ENCODE measurements around the gene ZRSR2. TPM values are rescaled to one million over a fixed set of nuclear protein-coding genes. Genes with fewer than 3 reads are reported as not detected.

Gene ZRSR2
- total and polyA plus RNA-seq, 2 experiments from 2014 or later, result 5.2 to 45.1 TPM

GRCh38 chrX:15786915-15787314 is 3.4 kb upstream of the ZRSR2 start:
- peaks cover 4% of the 10 kb centered on the region for H3K27me3 Mint-ChIP-seq (ENCODE audit: insufficient read depth, low read depth, poor library complexity)

More at GRCh38 chrX:15786915-15787314, 3.4 kb upstream of the ZRSR2 start:
- ATAC-seq, result no peak
- Mint-ChIP-seq H3K9me3 (no peaks in the 10 kb centered on the region), H3K4me1 (0 out of 3 replicates have a peak, but pooled peaks cover 2% of the 10 kb centered on the region), H3K36me3 (ENCODE audit: low read depth) (peaks cover 11% of the 10 kb centered on the region), H3K4me3 (no peak overlapping the region), H3K27ac (no peak overlapping the region)
- no peak for DNase-seq (ENCODE audit: low spot score)
- TF ChIP-seq STAT1 (IDR thresholded peaks at IDR 0.05; ENCODE audit: unreplicated experiment) (no peak), REST (IDR thresholded peaks at IDR 0.05; ENCODE audit: unreplicated experiment) (no peak), CREB1 (CRISPR knock-in tag; IDR thresholded peaks at IDR 0.05; ENCODE audit: low read depth) (no peak), EZH2 (IDR thresholded peaks at IDR 0.05; ENCODE audit: low read depth, unreplicated experiment) (no peak), POLR2AphosphoS5 (IDR thresholded peaks at IDR 0.05; ENCODE audit: low read depth) (no peak), ZNF462 (CRISPR knock-in tag; IDR thresholded peaks at IDR 0.05) (no peak), JUNB (IDR thresholded peaks at IDR 0.05; ENCODE audit: unreplicated experiment) (no peak)
- Histone ChIP-seq H3K36me3 (ENCODE audit: insufficient read depth) (no peaks in the 10 kb centered on the region), H2AFZ (no peak overlapping the region), H3K9me2 (ENCODE audit: insufficient read depth) (no peaks in the 10 kb centered on the region), H3K27ac (ENCODE audit: low read depth) (no peak overlapping the region), H3K4me2 (no peak overlapping the region), H4K20me1 (replicated peaks; ENCODE audit: insufficient read depth) (no peaks in the 10 kb centered on the region), H3K4me3 (no peak overlapping the region), H3K4me1 (ENCODE audit: insufficient read depth) (no peaks in the 10 kb centered on the region), H3F3A (replicated peaks; ENCODE audit: low read depth) (no peaks in the 10 kb centered on the region), H3K79me2 (replicated peaks; ENCODE audit: insufficient read depth) (no peaks in the 10 kb centered on the region; the same call in 1 of the 2 replicates), H3K27me3 (ENCODE audit: insufficient read depth) (no peaks in the 10 kb centered on the region)
